ENCODE data around the gene CUTA.

Gene CUTA

GRCh38 chr6:33439956-33440648 lies 22.2 kb upstream of the CUTA start:
- DNase-seq (ENCODE audit: low read depth in 2 of 2, low spot score in 1 of 2) = no peak

- DNase-seq (ENCODE audit: low read depth in 2 of 2, low spot score in 1 of 2) = no peak
These were observed 21.2 kb upstream of the CUTA start for GRCh38 chr6:33438978-33439594.

DNA sequence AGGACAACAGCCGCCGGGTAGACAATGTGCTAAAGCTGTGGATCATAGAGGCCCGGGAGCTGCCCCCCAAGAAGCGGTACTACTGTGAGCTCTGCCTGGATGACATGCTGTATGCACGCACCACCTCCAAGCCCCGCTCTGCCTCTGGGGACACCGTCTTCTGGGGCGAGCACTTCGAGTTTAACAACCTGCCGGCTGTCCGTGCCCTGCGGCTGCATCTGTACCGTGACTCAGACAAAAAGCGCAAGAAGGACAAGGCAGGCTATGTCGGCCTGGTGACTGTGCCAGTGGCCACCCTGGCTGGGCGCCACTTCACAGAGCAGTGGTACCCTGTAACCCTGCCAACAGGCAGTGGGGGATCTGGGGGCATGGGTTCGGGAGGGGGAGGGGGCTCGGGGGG lies 19.8 kb upstream of the CUTA start:
- no peak for DNase-seq (ENCODE audit: low read depth in 2 of 2, low spot score in 1 of 2)

- no peak for DNase-seq (ENCODE audit: low read depth in 2 of 2, low spot score in 1 of 2)
These were observed 17.1 kb upstream of the CUTA start for GRCh38 chr6:33434961-33435360.

- no peak for DNase-seq (ENCODE audit: low read depth in 2 of 2, low spot score in 1 of 2)
These were observed 15.8 kb upstream of the CUTA start for GRCh38 chr6:33433544-33434191.

- no peak for DNase-seq (ENCODE audit: low read depth in 2 of 2, low spot score in 1 of 2)
These were observed 15.2 kb upstream of the CUTA start for GRCh38 chr6:33433001-33433543.

- no peak for DNase-seq (ENCODE audit: low read depth in 2 of 2, low spot score in 1 of 2)
These were observed 14.6 kb upstream of the CUTA start for GRCh38 chr6:33432546-33432945.

GRCh38 chr6:33431880-33432541 lies 14.1 kb upstream of the CUTA start:
- DNase-seq (ENCODE audit: low read depth in 2 of 2, low spot score in 1 of 2) = no peak

DNA sequence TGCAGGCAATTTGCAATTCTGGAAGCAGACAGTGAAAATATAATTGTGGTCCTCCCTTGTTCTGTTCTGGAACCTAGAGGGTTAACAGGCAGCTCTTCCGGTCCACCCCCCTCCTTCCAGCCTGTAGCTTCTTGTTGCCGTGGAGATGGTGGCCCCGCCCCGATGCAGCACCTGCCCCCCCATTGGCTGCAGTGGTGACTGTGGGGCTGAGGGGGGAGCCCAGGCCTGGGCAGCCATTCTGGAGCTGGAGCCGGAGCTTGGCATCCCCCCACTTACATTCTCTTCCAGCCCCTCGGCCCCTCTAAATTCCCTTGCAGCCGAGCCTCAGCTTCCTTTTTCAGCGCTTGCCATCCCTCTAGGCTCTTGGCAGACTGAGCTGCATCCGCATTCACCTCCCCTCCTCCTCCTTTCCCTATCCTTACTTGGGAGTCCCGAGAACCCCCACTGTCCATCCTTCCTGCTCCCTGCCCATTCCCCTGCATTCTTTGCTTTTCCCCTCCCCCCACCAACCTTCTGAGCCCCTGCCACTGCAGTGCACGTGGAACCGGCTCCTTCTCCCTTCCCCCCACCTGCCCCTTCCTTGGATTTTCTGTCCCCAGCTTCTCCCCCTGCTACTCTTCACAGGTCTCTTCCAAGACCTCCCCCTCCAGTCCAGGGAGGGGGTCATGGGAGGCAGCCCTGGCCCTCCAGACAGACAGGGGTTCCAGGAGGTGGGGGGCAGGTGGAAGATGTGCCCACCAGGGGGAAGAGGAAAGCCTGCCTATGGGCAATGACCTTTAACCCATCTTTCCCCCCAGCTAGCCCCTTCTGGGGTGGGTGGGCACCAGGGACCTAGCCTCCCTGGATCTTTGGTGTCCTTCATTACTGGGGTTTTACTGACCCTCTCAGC lies 13.3 kb upstream of the CUTA start:
- peak; percentile 62 to 69 for DNase-seq (ENCODE audit: low read depth in 2 of 2, low spot score in 1 of 2)

DNA sequence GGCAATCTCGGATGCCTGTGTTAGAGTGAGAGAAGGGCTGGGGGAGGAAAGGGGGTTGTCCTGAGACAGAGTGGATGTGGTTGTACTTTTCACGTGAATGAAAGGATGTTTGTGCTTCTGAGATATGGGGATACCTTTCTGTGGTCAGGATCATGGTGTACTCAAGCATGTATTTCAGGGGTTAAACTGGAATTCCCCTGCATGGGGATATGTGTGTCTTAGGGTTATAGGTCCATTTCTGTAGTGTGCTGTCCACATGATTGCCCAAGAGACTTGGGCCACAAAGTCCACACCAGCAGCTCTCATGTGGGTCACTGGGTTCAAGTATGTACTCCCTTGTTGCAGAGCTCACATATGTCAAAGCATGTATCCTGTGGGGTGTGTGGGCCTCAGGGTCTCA lies 12.4 kb upstream of the CUTA start:
- no peak for DNase-seq (ENCODE audit: low read depth in 2 of 2, low spot score in 1 of 2)

GRCh38 chr6:33429750-33430052 lies 11.8 kb upstream of the CUTA start:
- no peak for DNase-seq (ENCODE audit: low read depth in 2 of 2, low spot score in 1 of 2)

GRCh38 chr6:33428966-33429749 lies 11.3 kb upstream of the CUTA start:
- DNase-seq (ENCODE audit: low read depth in 2 of 2, low spot score in 1 of 2) = no peak

GRCh38 chr6:33428224-33428965 lies 10.5 kb upstream of the CUTA start:
- no peak for DNase-seq (ENCODE audit: low read depth in 2 of 2, low spot score in 1 of 2)

- DNase-seq (ENCODE audit: low read depth in 2 of 2, low spot score in 1 of 2) = no peak
These were observed 9.8 kb upstream of the CUTA start for GRCh38 chr6:33427585-33428223.

GRCh38 chr6:33426590-33427511 lies 8.9 kb upstream of the CUTA start:
- no peak for DNase-seq (ENCODE audit: low read depth in 2 of 2, low spot score in 1 of 2)

DNA sequence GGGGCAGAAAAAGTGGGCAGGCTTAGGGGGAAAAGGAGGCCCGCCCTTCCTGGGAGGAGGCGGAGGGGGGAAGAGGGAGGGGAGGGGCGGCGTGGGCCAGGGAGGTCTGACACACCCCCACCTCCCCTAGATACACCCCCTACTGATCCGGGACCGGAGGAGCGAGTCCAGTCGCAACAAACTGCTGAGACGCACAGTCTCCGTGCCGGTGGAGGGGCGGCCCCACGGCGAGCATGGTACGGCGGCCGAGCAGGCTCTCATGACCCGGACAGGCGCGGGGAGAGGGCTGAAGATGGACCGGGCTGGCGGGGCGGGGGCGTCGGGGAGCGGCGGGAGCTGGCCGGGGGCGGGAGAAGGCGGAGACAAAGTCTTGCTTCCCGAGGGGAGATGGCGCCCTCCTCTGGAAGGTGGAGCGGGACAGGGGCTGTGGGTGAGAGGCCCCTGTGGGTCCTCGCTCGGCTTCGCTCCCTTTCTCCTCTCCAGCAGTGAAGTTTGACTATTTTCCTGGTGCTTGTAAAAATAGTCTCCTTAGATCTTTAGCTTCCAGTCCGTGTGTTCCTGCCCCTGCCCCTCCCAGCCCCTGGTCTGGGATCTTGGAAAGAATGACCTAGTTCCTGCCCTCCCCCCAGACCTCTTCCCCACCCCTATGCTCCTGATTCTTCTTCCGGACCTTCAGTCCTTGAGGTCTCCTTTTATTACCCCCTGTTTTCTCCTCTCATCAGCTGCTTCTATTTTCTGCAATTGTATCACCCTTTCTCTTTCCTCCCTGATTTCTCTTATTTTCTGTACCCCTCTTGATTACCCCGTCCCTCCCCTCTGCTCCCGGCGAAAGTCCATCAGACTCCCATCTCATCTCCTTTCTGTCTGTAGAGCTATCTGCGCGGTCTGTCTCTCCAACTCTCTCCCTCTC lies 8.0 kb upstream of the CUTA start:
- peak; percentile 60 to 67 for DNase-seq (ENCODE audit: low read depth in 2 of 2, low spot score in 1 of 2)
